ENCODE data around the gene HS6ST1. TPM values are rescaled to one million over a fixed set of nuclear protein-coding genes. Genes with fewer than 3 reads are reported as not detected.
A peak's percentile ranks its signal among the peaks of the same experiment; 100 is the strongest.

Gene HS6ST1
- total RNA-seq, 1 experiment from 2014 or later, result 63.3 TPM

- TF ChIP-seq CTCF (conservative IDR thresholded peaks at IDR 0.05; ENCODE audit: low read depth, low read length), result no peak
- TF ChIP-seq EZH2 (IDR thresholded peaks at IDR 0.05; ENCODE audit: borderline replicate concordance, low read depth, low read length, poor library complexity, severe bottlenecking), result no peak
- Histone ChIP-seq H3K27ac (ENCODE audit: low read depth, low read length, poor library complexity, severe bottlenecking) (peak overlapping the region; percentile 68), H3K27me3 (replicated peaks; ENCODE audit: insufficient read depth, low read depth, low read length, poor library complexity) (no peaks in the 10 kb centered on the region), H3K36me3 (ENCODE audit: insufficient read depth, low read length, poor library complexity, severe bottlenecking) (no peaks in the 10 kb centered on the region), H3K9me3 (ENCODE audit: low read depth, low read length, poor library complexity, severe bottlenecking) (peaks cover 3% of the 10 kb centered on the region), H3K4me1 (ENCODE audit: insufficient read depth, low read length, poor library complexity, severe bottlenecking) (peaks cover 24% of the 10 kb centered on the region), H3K4me3 (ENCODE audit: low read depth, low read length, poor library complexity, severe bottlenecking) (no peak overlapping the region)
- BruUV-seq (replicated peaks), result no TSS peak
- ChIA-PET CTCF (no interaction called here), POLR2A (ENCODE audit: low non-redundant PET) (no interaction called here)
- intact Hi-C loops (cut with micrococcal nuclease; ENCODE audit: unreplicated experiment), result no loop called here
- no peak for DNase-seq (ENCODE audit: low spot score)
Measured at GRCh38 chr2:128287780-128288735, 30.6 kb downstream of the HS6ST1 start.

DNA sequence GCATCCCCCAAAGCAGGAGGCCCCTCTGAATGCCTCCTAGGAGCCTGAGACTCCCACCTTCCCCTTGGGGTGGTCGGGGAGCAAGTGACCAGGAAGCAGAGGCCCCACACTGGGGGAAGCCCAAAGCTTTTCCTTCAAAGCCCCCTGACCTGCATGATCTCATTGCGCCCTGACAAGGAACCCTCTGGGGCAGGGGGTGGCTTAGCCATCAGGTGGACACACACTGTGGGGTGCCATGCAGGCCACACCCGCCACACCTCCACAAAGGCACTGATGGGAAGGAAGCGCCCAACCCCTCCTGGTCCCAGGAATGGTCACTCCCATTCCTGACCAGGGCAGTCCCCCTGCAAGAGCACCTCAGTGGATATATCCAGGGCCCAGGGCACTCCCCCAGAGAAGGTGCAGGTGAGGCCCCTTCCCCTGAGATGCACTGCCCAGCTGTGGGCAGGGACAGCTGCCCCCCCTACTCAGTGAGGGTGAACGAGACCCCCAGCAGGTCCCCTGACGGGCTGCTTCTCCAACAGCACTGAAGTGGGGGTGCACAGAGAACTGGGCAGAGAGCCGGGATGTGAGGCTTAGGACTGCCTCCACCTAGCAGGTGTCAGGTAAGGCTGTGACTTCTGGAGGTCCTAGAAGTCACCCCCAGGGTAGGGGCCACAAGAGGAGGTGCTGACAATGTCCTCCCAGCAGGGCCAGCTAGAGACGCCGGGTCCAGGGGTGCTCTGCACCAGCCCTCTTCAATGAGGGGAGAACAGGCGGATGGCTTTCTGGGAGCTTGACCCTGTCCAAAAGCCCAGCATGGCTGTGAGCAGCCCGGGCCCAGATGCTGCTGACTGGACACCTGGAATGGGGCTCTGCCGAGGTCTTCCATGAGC is 31.5 kb downstream of the HS6ST1 start:
- no peak overlapping the region for H3K27ac ChIP-seq (ENCODE audit: low read depth, low read length, poor library complexity, severe bottlenecking)
- BruUV-seq (replicated peaks), result no TSS peak
- no peaks in the 10 kb centered on the region for H3K36me3 ChIP-seq (ENCODE audit: insufficient read depth, low read length, poor library complexity, severe bottlenecking)
- no peaks in the 10 kb centered on the region for H3K27me3 ChIP-seq (replicated peaks; ENCODE audit: insufficient read depth, low read depth, low read length, poor library complexity)
- intact Hi-C loops (cut with micrococcal nuclease; ENCODE audit: unreplicated experiment), result no loop called here
- DNase-seq (ENCODE audit: low spot score), result no peak
- H3K4me3 ChIP-seq (ENCODE audit: low read depth, low read length, poor library complexity, severe bottlenecking), result no peak overlapping the region
- H3K9me3 ChIP-seq (ENCODE audit: low read depth, low read length, poor library complexity, severe bottlenecking), result peaks cover 3% of the 10 kb centered on the region
- POLR2A ChIA-PET (ENCODE audit: low non-redundant PET), result no interaction called here
- H3K4me1 ChIP-seq (ENCODE audit: insufficient read depth, low read length, poor library complexity, severe bottlenecking), result peaks cover 20% of the 10 kb centered on the region
- TF ChIP-seq EZH2 (IDR thresholded peaks at IDR 0.05; ENCODE audit: borderline replicate concordance, low read depth, low read length, poor library complexity, severe bottlenecking), result no peak
- TF ChIP-seq CTCF (conservative IDR thresholded peaks at IDR 0.05; ENCODE audit: low read depth, low read length), result no peak
- CTCF ChIA-PET, result no interaction called here

DNA sequence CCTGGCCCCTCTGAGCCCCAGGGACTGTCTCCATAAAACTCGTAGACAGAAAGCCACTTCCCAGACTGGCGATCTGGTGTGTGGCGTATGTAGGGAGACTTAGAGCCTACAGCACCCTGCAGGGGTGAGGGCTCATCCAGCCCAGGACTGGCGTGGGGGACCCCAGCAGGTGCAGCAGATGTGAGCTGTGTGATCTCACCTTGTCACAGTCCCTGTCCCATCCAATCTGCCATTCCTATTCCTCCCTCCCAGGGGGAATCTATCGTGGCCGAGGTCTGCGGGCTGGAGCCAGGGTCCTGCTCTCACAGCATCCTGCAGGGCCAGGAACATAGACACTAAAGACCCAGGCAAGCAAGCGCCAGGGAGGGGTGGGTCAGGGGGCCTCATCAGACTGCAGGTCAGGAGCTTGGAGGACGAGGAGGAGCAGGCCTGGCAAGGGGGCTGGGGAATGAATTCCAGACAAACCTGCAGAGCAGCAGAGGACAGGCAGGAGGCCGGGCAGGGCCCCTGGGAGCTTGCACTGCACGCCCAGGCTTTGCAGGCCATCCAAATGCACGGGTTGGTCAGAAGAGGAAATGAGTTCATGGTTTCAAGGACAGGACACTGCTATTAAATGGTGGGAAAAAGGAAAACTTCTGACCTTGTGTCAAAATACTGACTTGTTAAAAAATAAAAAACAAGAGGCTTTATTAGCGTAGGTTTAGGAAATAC is 32.5 kb downstream of the HS6ST1 start:
- Histone ChIP-seq H3K27me3 (replicated peaks; ENCODE audit: insufficient read depth, low read depth, low read length, poor library complexity) (no peaks in the 10 kb centered on the region), H3K9me3 (ENCODE audit: low read depth, low read length, poor library complexity, severe bottlenecking) (peaks cover 3% of the 10 kb centered on the region), H3K4me1 (ENCODE audit: insufficient read depth, low read length, poor library complexity, severe bottlenecking) (peaks cover 20% of the 10 kb centered on the region), H3K27ac (ENCODE audit: low read depth, low read length, poor library complexity, severe bottlenecking) (no peak overlapping the region), H3K4me3 (ENCODE audit: low read depth, low read length, poor library complexity, severe bottlenecking) (no peak overlapping the region), H3K36me3 (ENCODE audit: insufficient read depth, low read length, poor library complexity, severe bottlenecking) (no peaks in the 10 kb centered on the region)
- ChIA-PET CTCF (no interaction called here), POLR2A (ENCODE audit: low non-redundant PET) (no interaction called here)
- intact Hi-C loops (cut with micrococcal nuclease; ENCODE audit: unreplicated experiment), result no loop called here
- BruUV-seq (replicated peaks), result no TSS peak
- TF ChIP-seq CTCF (conservative IDR thresholded peaks at IDR 0.05; ENCODE audit: low read depth, low read length), result no peak
- no peak for TF ChIP-seq EZH2 (IDR thresholded peaks at IDR 0.05; ENCODE audit: borderline replicate concordance, low read depth, low read length, poor library complexity, severe bottlenecking)
- DNase-seq (ENCODE audit: low spot score), result no peak

All from A673 (cell line).